ENCODE results near the gene CHMP6. TPM values are rescaled to one million over a fixed set of nuclear protein-coding genes. Genes with fewer than 3 reads are reported as not detected.

The CHMP6 gene
- total and polyA plus RNA-seq, 2 experiments from 2014 or later, result 35.5 to 58.8 TPM

GRCh38 chr17:80960797-80961452, 30.7 kb upstream of the CHMP6 start:
- no peak overlapping the region for H3K4me3 ChIP-seq
- TF ChIP-seq CTCF (IDR thresholded peaks at IDR 0.05; ENCODE audit: low read depth, low read length), result no peak
- no peaks in the 10 kb centered on the region for H3K9me3 ChIP-seq (ENCODE audit: low read depth)
- H3K27ac ChIP-seq, result no peak overlapping the region
- no peaks in the 10 kb centered on the region for H3K4me1 ChIP-seq (ENCODE audit: low read depth)
- H3K27me3 ChIP-seq, result no peaks in the 10 kb centered on the region
- no peaks in the 10 kb centered on the region for H3K36me3 ChIP-seq
- no peak for DNase-seq (ENCODE audit: low read depth in 1 of 2, low spot score in 1 of 2)

DNA sequence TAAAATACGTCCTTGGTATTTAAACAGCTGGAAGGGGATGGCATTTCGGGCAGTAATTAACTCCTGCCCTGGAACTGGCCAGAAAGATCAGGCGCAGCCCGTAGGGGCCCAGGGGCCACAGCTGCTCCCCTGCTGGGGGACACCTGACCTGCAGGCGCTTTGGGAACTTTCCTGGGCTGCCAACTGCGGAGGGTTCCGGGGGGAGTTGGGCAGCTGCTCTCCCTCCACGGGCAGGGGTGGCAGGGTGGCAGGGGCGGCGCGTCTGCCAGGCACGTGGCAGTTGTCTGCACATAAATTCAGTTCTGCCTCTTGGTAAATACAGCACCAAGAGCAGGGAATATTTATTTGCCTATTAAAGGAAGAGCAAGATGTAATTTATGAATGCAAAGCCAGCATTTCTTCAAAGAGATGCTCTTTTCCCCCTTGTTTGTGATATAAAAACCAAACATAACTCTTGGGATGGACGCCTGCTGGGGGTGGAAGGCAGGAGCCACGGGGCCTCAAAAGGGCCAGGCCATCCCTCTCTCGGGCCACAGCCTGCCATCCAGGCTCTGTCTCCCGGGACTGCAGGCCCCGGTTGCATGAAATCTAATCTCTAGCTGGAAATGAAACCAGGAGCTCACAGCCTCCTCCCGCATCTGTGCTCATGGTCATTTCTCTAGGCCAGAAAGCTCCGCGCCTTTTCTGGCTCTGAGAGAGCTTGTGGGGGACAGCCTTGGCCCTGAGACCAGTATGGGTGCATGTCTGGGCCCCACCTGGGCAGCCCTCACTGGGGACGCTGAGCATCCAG, 29.9 kb upstream of the CHMP6 start:
- no peaks in the 10 kb centered on the region for H3K9me3 ChIP-seq (ENCODE audit: low read depth)
- no peak for TF ChIP-seq CTCF (IDR thresholded peaks at IDR 0.05; ENCODE audit: low read depth, low read length)
- H3K4me1 ChIP-seq (ENCODE audit: low read depth), result no peaks in the 10 kb centered on the region
- H3K4me3 ChIP-seq, result no peak overlapping the region
- no peak for DNase-seq (ENCODE audit: low read depth in 1 of 2, low spot score in 1 of 2)
- H3K27me3 ChIP-seq, result no peaks in the 10 kb centered on the region
- H3K27ac ChIP-seq, result no peak overlapping the region
- no peaks in the 10 kb centered on the region for H3K36me3 ChIP-seq

GRCh38 chr17:80962356-80963329, 29.0 kb upstream of the CHMP6 start:
- Histone ChIP-seq H3K9me3 (ENCODE audit: low read depth) (no peaks in the 10 kb centered on the region), H3K36me3 (no peaks in the 10 kb centered on the region), H3K27me3 (no peaks in the 10 kb centered on the region), H3K4me1 (ENCODE audit: low read depth) (no peaks in the 10 kb centered on the region), H3K27ac (no peak overlapping the region), H3K4me3 (no peak overlapping the region)
- DNase-seq (ENCODE audit: low read depth in 1 of 2, low spot score in 1 of 2), result no peak
- TF ChIP-seq CTCF (IDR thresholded peaks at IDR 0.05; ENCODE audit: low read depth, low read length), result no peak

DNA sequence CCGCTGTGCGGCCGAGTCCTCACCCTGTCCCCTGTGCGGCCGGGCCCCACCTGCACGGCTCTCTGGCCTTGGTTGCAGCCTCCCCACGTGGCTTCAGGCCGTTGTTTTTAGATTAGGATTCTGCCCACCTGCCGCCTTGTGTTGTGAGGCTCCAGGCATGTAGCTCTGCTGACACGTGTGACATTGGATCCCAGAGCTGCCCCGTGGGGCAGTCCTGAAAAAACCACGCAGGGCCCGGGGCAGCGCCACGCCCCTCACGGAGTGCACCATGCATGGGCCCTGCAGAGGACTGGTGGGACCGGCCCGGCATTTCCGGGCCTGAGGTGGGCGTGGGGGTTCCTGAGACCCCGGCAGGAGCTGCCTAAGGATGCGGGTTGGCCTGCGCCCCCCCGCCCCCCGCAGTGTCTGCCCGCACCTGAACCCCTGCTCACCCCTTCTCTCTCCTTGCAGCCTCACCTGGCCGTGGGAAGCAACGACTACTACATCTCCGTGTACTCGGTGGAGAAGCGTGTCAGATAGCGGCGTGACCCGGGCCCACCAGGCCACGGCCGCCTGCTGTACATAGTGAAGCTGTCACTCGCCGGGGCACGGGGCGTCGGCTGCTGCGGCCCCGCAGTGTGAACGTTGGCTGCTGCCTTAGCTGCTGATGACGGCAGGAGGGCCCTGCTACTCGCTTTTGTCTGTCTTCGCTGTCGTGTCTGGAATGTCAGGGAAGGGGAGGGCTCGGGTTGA, 27.7 kb upstream of the CHMP6 start:
- H3K9me3 ChIP-seq (ENCODE audit: low read depth), result no peaks in the 10 kb centered on the region
- no peak for TF ChIP-seq CTCF (IDR thresholded peaks at IDR 0.05; ENCODE audit: low read depth, low read length)
- H3K4me1 ChIP-seq (ENCODE audit: low read depth), result no peaks in the 10 kb centered on the region
- H3K36me3 ChIP-seq, result no peaks in the 10 kb centered on the region
- no peak overlapping the region for H3K4me3 ChIP-seq
- no peaks in the 10 kb centered on the region for H3K27me3 ChIP-seq
- no peak for DNase-seq (ENCODE audit: low read depth in 1 of 2, low spot score in 1 of 2)
- no peak overlapping the region for H3K27ac ChIP-seq

DNA sequence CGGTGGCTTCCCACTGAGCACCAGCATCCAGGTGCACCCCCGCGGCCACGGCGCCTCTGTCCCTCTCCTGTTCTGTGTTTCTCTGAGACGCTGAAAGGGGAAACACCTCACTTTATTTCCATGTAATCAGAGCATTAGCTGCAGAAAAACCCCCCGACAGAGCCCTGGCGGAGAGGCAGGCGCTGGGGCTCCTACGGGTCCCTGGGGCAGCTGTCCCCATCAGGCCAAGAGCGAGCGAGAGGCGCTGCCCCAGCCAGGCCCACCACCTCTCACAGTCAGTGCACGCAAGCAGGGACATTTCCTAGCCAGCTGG, 27.1 kb upstream of the CHMP6 start:
- Histone ChIP-seq H3K4me3 (no peak overlapping the region), H3K9me3 (ENCODE audit: low read depth) (no peaks in the 10 kb centered on the region), H3K27me3 (no peaks in the 10 kb centered on the region), H3K36me3 (no peaks in the 10 kb centered on the region), H3K27ac (no peak overlapping the region), H3K4me1 (ENCODE audit: low read depth) (no peaks in the 10 kb centered on the region)
- no peak for DNase-seq (ENCODE audit: low read depth in 1 of 2, low spot score in 1 of 2)
- TF ChIP-seq CTCF (IDR thresholded peaks at IDR 0.05; ENCODE audit: low read depth, low read length), result no peak

Measured in cardiac muscle cell (in vitro differentiated cells and primary cell).